Activated naive CD8-positive, alpha-beta T cell treated with anti-CD3 and anti-CD28 coated beads, Interleukin-2, amount 10 ng/mL, durations not matched to agents 7 days and 5 days (primary cell): ENCODE measurements around the gene PRTN3. TPM values are rescaled to one million over a fixed set of nuclear protein-coding genes. Genes with fewer than 3 reads are reported as not detected.

Source experiments
- ATAC-seq: fragments of 150-1000 bp; cut with Tn5 transposase; one replicate; pipeline ENCODE4 v1.10.0; 2021; ENCODE audit warnings: low read depth, moderate library complexity
- POLR2A ChIA-PET: fragments of 350-600 bp; sonication (Branson Sonifier 250); formaldehyde crosslinking; loops from one replicate; lab custom pipeline; 2021; ENCODE audit warnings: antibody characterized with exemption; lab: Charles Lee
- DNase-seq: peaks from one replicate; pipeline ENCODE4 v3.0.0; 2021
- H3K27ac Mint-ChIP-seq: one replicate; pipeline ENCODE4 v1.8.0; 2022; ENCODE audit warnings: mild to moderate bottlenecking, mixed read lengths
- H3K27me3 Mint-ChIP-seq: one replicate; pipeline ENCODE4 v1.8.0; 2022; ENCODE audit warnings: mild to moderate bottlenecking, moderate library complexity, mixed read lengths
- H3K36me3 Mint-ChIP-seq: one replicate; pipeline ENCODE4 v1.8.0; 2021; ENCODE audit warnings: mild to moderate bottlenecking, mixed read lengths
- H3K4me1 Mint-ChIP-seq: one replicate; pipeline ENCODE4 v1.8.0; 2021; ENCODE audit warnings: mixed read lengths
- H3K4me3 Mint-ChIP-seq: one replicate; pipeline ENCODE4 v1.8.0; 2022; ENCODE audit warnings: mild to moderate bottlenecking, moderate library complexity, mixed read lengths
- H3K9me3 Mint-ChIP-seq: one replicate; pipeline ENCODE4 v1.8.0; 2021; ENCODE audit warnings: mixed read lengths
- total RNA-seq, 2 experiments: library from RNA; stranded (reverse); gene quantifications; one replicate each; pipeline ENCODE4 v1.2.3, GENCODE V29; 2021

PRTN3 gene
- total RNA-seq, 2 experiments from 2014 or later: not detected

DNA sequence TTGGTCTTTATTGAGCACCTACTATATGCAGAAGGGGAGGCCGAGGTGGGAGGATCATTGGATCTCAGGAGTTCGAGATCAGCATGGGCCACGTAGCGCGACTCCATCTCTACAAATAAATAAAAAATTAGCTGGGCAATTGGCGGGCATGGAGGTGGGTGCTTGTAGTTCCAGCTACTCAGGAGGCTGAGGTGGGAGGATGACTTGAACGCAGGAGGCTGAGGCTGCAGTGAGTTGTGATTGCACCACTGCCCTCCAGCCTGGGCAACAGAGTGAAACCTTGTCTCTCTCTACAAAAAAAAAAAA is 22.5 kb downstream of the PRTN3 start:
- Mint-ChIP-seq H3K36me3 (peaks cover 3% of the 10 kb centered on the region), H3K4me1 (peaks cover 11% of the 10 kb centered on the region), H3K4me3 (peak overlapping the region; percentile 74), H3K27ac (peak overlapping the region; percentile 71), H3K27me3 (peaks cover 11% of the 10 kb centered on the region), H3K9me3 (no peaks in the 10 kb centered on the region)
- no peak for DNase-seq
- no peak for ATAC-seq
- POLR2A ChIA-PET: interaction anchor here (0.6 to 3.3 kb wide), 12 partner anchors 9 to 224 kb away, joined by 3 to 26 read pairs (median 4); partner anchors contain the start of genes MED16, R3HDM4, RNU6-9 and WDR18

DNA sequence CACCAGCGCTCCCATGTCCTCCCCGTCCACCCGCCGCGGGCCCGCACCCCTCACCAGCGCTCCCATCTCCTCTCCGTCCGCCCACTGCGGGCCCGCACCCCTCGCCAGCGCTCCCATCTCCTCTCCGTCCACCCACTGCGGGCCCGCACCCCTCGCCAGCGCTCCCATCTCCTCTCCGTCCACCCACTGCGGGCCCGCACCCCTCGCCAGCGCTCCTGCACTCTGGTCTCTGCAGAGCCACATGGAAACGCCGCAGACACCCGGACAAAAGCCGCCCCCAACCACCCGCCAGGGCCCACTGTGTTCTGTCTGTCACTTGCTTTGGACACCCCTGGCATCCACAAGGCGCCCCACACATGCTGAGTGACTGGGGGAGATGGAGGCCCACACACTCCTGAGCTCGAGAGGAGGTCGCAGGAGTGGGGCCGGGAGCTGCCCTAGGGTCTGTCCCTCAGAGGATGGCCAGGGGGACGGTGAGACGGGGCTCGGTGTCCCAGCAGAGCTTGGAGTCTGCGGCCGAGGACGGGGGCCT is 26.0 kb downstream of the PRTN3 start:
- peaks cover 13% of the 10 kb centered on the region for H3K4me1 Mint-ChIP-seq
- POLR2A ChIA-PET: interaction anchor here (1.6 kb wide), 2 partner anchors 40 to 42 kb away, joined by 5 read pairs; no protein-coding TSS in a partner anchor
- H3K9me3 Mint-ChIP-seq: no peaks in the 10 kb centered on the region
- no peak for ATAC-seq
- peaks cover 12% of the 10 kb centered on the region for H3K36me3 Mint-ChIP-seq
- H3K27me3 Mint-ChIP-seq: no peaks in the 10 kb centered on the region
- H3K4me3 Mint-ChIP-seq: no peak overlapping the region
- DNase-seq: no peak
- H3K27ac Mint-ChIP-seq: no peak overlapping the region

DNA sequence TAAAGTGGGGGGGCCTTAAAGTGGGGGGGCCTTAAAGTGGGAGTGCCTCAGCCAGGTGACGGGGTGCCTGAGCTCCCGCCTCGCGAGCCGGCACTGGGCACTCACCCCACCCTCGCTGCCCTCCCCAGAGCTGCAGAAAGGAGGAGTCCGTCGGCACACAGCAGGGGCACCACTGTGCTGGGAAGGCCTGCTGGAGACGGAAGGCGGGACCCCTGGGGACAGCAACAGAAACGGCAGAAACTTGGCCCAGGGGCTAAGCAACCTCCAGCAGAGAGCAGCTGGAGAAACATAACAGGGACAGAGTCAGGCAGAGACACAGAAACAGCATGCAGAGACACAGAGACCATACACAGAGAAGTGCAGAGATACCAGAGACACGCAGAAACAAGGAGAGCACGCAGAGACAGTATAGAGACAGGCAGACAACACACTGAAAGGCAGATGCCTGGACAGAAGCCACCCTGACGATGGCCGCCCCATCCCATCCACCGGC is 26.5 kb downstream of the PRTN3 start:
- POLR2A ChIA-PET: no interaction called here
- DNase-seq (no peak), ATAC-seq (no peak)
- peaks cover 12% of the 10 kb centered on the region for H3K36me3 Mint-ChIP-seq
- no peak overlapping the region for H3K27ac Mint-ChIP-seq
- no peaks in the 10 kb centered on the region for H3K27me3 Mint-ChIP-seq
- H3K4me1 Mint-ChIP-seq: peaks cover 15% of the 10 kb centered on the region
- H3K4me3 Mint-ChIP-seq: no peak overlapping the region
- H3K9me3 Mint-ChIP-seq: no peaks in the 10 kb centered on the region

DNA sequence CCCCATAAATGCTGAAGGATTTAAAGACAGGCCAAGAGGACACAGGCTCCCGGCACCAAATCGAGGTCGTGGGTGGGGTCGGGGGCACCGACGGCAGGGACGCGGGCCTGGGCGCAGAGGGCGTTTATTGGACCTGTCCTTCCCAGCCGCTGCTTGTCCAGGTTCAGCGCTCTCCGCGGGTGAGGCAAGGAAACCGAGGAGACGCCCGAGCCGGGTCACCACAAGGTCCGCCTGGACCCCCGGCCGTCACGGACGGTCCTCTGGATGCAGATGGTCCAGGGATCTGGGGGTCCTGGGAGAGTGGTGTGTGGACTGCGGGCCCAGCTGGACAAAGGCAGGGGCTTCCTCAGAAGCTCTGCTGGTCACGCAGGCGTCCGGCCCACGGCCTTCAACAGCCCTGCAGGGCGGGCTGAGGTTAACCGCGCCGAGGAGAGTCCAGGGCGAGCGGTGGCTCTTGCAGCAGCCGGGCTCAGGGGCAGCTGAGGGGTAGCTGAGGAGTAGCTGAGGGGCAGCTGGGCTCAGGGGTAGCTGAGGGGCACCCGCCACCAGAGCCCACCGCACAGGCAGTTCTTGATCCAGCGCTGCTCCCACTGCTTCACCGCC is 27.2 kb downstream of the PRTN3 start:
- H3K36me3 Mint-ChIP-seq: peaks cover 12% of the 10 kb centered on the region
- ATAC-seq (no peak), DNase-seq (no peak)
- peaks cover 14% of the 10 kb centered on the region for H3K4me1 Mint-ChIP-seq
- H3K27ac Mint-ChIP-seq: no peak overlapping the region
- POLR2A ChIA-PET: no interaction called here
- no peak overlapping the region for H3K4me3 Mint-ChIP-seq
- H3K9me3 Mint-ChIP-seq: no peaks in the 10 kb centered on the region
- no peaks in the 10 kb centered on the region for H3K27me3 Mint-ChIP-seq

DNA sequence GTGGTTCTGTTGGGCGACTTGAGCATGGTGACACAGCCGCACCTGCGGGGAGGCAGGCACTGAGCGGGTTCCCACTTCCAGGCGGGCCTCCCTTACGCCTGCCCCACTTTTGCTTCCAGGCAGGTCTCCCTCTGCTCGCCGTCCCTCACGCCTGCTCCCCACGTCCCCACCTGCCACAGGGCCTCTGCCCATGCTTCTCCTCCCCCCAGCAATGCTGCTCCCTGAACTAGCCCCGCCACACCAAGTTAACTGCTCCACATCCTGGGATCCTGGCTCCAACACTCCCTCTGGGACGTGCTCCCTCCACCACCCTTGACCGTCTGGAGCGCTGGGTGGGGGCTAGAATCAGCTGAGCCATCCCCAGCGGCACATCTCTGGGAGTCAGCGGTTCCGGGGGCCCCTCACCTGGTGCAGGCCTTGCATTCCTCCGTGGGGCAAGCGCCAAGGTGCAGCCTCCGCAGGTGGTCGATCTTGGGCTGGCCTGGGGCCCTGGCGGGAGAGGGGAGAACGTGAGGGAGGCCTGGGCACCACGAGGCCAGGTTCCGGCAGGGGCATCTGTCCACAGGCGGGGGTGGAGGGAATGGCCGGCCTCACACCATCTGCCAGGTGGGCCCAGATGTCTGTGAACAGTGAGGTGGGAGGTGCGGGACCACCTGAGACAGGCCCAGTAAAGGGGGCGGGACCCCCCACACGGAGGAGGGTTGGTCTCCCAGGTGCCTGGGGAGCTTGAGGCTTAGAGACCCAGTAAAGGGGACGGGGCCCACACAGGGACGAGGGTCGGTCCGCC is 27.9 kb downstream of the PRTN3 start:
- peaks cover 12% of the 10 kb centered on the region for H3K36me3 Mint-ChIP-seq
- H3K27ac Mint-ChIP-seq: no peak overlapping the region
- POLR2A ChIA-PET: no interaction called here

DNA sequence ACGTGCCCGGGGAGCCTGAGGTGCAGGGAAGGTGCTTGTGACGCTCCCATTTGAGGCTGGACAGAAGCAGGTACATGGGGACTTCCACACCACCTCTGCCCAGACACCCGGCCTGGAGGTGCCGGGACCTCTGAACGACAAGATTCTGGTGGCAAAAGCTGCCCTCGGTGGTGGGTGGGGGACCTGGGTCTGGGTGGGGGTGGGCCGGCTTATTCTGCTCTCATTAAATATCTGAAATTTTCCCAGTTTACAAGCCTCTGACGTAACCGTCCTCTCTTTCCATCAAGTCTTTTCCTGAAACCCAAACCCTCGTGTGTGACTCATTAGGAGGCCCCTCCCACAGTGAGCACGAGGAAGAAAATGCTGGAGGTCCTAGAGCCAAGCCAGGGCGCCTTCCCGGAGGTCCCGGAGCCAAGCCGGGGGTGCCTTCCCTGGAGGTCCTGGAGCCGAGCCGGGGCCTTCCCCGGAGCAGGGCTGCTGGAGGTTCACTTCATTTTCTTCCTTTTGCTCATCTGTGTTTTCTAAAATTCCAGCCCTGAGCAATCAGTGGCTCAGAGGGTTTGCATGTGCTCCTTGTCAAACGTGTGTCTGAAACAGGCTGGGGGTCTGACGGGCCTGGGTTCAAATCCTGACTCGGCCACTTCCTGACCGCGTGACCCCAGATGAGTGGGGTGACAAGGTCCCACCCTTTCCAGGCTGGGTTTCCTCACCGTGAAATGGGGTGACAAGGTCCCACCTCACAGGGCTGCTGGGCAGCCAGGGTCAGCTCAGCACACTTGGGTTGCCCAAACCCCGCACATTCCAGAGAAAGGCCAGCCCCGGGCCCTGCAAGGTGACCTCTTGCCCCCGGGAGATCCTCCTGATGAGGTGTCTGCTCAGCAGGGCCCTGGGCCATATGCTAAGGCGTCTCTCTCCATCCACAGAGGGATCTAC is 28.7 kb downstream of the PRTN3 start:
- H3K4me3 Mint-ChIP-seq: no peak overlapping the region
- DNase-seq (no peak), ATAC-seq (no peak)
- H3K36me3 Mint-ChIP-seq: peaks cover 12% of the 10 kb centered on the region
- H3K4me1 Mint-ChIP-seq: peaks cover 7% of the 10 kb centered on the region
- H3K9me3 Mint-ChIP-seq: no peaks in the 10 kb centered on the region
- H3K27me3 Mint-ChIP-seq: no peaks in the 10 kb centered on the region
- POLR2A ChIA-PET: no interaction called here
- H3K27ac Mint-ChIP-seq: no peak overlapping the region

More for the DNA sequence above, 27.9 kb downstream of the PRTN3 start:
- Mint-ChIP-seq H3K4me3 (no peak overlapping the region), H3K9me3 (no peaks in the 10 kb centered on the region), H3K4me1 (peaks cover 8% of the 10 kb centered on the region), H3K27me3 (no peaks in the 10 kb centered on the region)
- DNase-seq (no peak), ATAC-seq (no peak)

DNA sequence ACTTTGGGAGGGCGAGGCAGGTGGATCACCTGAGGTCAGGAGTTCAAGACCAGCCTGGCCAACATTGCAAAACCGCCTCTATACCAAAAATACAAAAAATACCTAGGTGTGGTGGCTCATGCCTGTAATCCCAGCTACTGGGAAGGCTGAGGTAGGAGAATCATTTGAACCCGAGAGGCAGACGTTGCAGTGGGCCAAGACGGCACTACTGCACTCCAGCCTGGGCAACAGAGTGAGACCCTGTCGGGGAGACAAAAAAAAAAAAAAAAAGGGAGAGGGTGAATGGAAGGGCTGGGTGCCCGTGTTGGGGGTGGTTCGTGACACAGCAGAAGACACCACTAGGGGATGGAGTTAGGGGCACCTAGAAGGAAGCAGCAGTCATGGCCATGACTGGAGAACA is 29.5 kb downstream of the PRTN3 start:
- peaks cover 7% of the 10 kb centered on the region for H3K4me1 Mint-ChIP-seq
- no peak for ATAC-seq
- no peak overlapping the region for H3K4me3 Mint-ChIP-seq
- peak overlapping the region; percentile 51 for H3K27ac Mint-ChIP-seq
- no peak for DNase-seq
- POLR2A ChIA-PET: no interaction called here
- no peaks in the 10 kb centered on the region for H3K9me3 Mint-ChIP-seq
- no peaks in the 10 kb centered on the region for H3K27me3 Mint-ChIP-seq
- H3K36me3 Mint-ChIP-seq: peaks cover 12% of the 10 kb centered on the region

DNA sequence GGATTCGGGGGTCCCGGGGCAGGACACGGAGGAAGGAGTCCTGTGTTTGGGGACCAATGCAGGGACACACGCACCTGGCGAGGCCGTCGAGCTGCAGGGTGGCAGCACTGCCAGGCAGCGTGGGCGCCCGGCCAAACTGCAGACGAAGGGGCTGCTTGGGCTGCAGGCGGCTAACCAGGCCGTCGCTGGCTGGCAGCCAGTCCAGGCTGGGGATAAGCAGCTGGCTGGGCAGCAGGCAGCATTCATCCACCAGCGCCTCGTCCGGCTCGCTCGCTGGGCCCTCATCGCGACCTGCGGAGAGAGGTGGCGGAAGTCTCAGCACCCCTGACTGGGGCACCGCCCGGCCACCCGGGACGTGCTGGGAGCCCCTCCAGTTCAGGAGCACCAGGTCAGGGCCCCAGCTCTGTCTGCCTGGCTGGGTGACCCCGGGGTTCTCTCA is 30.2 kb downstream of the PRTN3 start:
- peaks cover 12% of the 10 kb centered on the region for H3K36me3 Mint-ChIP-seq
- no peaks in the 10 kb centered on the region for H3K9me3 Mint-ChIP-seq
- H3K4me3 Mint-ChIP-seq: no peak overlapping the region
- POLR2A ChIA-PET: no interaction called here
- H3K27me3 Mint-ChIP-seq: no peaks in the 10 kb centered on the region
- DNase-seq (no peak), ATAC-seq (no peak)
- H3K27ac Mint-ChIP-seq: no peak overlapping the region
- peaks cover 7% of the 10 kb centered on the region for H3K4me1 Mint-ChIP-seq

DNA sequence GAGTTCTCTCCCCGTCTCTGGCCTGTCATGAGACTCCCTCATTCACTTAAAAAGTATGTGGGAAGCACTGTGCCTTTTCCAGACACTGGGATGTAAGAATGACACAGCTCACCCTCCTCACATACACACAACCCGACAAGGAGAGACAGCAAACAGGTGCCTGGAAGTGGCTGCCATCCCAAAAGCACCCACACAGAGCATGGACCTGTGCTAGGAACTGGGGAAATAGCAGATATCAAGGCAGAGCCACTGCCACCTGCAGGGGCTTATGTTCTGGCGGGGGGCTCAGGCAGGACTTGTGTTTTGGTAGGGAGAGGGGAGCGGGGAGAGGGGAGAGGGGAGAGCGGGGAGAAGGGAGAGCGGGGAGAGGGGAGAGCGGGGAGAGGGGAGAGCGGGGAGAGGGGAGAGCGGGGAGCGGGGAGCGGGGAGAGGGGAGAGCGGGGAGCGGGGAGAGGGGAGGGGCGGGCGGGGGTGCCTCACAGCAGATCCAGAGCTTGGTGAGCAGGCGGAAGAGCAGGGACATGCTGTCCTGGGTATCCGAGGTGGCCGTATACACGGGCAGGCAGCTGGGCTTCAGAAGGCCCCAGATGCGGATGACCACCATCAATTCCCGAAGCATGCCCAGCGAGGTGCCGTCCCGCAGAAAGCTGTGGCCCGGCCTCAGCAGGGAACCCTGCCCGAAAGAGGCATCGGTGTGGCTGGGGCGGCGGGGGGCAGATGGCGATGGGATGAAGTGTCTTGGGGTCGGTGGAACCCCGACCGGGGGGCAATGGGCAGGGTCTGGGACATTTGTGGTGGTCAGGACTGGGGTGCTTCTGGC is 30.9 kb downstream of the PRTN3 start:
- Mint-ChIP-seq H3K4me1 (peaks cover 7% of the 10 kb centered on the region), H3K27ac (peak overlapping the region; percentile 87), H3K4me3 (peak overlapping the region; percentile 81), H3K9me3 (no peaks in the 10 kb centered on the region), H3K36me3 (peaks cover 12% of the 10 kb centered on the region), H3K27me3 (no peaks in the 10 kb centered on the region)
- DNase-seq (no peak), ATAC-seq (no peak)
- POLR2A ChIA-PET: interaction anchor here (1.1 to 1.7 kb wide), 4 partner anchors 8 to 113 kb away, joined by 5 to 11 read pairs (median 8); partner anchors contain the start of genes MED16, RNU6-9 and WDR18

DNA sequence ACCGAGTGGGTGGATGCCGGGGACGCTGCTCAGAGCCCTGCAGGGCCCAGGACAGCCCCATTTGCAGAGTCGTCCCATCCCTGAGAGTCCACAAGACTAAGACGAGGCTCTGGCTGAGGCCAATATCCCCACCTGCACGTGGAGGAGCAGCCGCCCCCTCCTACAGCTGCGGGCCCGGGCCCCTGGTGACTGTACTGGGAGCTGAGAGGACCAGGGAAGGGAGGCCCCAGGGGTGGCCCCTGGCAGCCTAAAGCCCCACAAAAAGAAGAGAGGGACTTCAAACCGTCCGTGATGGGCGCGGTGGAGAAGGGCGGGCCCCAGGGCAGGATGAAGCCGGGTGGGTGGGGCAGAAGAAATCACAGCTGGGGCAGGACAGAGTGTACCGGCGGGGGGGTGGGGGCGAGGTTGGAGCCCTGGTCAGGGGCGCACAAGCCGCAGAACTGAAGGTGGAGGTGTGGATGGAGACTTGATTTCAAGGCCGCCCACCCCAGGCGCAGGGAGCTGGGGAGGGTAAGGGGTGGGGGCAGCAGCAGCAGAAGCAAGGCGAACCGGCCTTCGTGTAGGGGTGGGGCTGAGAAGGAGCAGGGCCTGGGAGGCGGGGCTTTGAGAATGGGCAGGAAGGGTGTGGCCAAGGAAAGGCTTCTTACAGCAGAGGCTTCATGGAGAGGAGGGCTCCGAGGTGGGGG is 31.6 kb downstream of the PRTN3 start:
- H3K4me3 Mint-ChIP-seq: peak overlapping the region; percentile 81
- ATAC-seq (peak; percentile 85), DNase-seq (peak; percentile 84)
- H3K27ac Mint-ChIP-seq: peak overlapping the region; percentile 87
- peaks cover 7% of the 10 kb centered on the region for H3K4me1 Mint-ChIP-seq
- H3K36me3 Mint-ChIP-seq: peaks cover 11% of the 10 kb centered on the region
- no peaks in the 10 kb centered on the region for H3K27me3 Mint-ChIP-seq
- POLR2A ChIA-PET: interaction anchor here (1.1 to 1.7 kb wide), 4 partner anchors 9 to 112 kb away, joined by 5 to 11 read pairs (median 8); partner anchors contain the start of genes MED16, RNU6-9 and WDR18
- no peaks in the 10 kb centered on the region for H3K9me3 Mint-ChIP-seq

DNA sequence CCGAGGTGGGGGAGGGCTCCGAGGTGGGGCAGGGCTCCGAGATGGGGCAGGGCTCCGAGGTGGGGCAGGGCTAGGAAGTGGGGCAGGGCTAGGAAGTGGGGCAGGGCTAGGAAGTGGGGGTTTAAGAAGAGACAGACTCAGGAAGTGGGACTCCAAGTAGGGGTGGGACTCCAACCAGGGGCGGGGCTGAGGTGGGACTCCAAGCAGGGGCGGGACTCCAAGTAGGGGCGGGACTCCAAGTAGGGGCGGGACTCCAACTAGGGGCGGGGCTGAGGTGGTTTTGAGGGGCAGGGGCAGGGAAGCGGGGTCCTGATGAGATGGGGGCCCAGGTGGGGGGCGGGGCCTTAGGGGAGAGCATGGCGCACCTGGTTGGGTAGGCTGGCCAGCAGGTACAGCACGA is 32.3 kb downstream of the PRTN3 start:
- no peaks in the 10 kb centered on the region for H3K27me3 Mint-ChIP-seq
- ATAC-seq (peak; percentile 70), DNase-seq (peak; percentile 70)
- H3K9me3 Mint-ChIP-seq: no peaks in the 10 kb centered on the region
- H3K36me3 Mint-ChIP-seq: peaks cover 9% of the 10 kb centered on the region
- H3K4me1 Mint-ChIP-seq: peaks cover 7% of the 10 kb centered on the region
- H3K4me3 Mint-ChIP-seq: peak overlapping the region; percentile 68
- POLR2A ChIA-PET: interaction anchor here (0.9 to 2.1 kb wide), 7 partner anchors 10 to 111 kb away, joined by 4 to 11 read pairs (median 6); partner anchors contain the start of genes MED16, RNU6-9 and WDR18
- peak overlapping the region; percentile 83 for H3K27ac Mint-ChIP-seq
